K562 (cell line): ENCODE measurements around the gene OR12D2. TPM values are rescaled to one million over a fixed set of nuclear protein-coding genes. Genes with fewer than 3 reads are reported as not detected.

ENCODE experiments used
- ATAC-seq: fragments of 200-7000 bp; cut with Tn5 transposase; 3 replicates; pipeline ENCODE4 v1.9.1; 2020; ENCODE audit warnings: moderate library complexity
- BruUV-seq: library from RNA; stranded (reverse); fragments of 400-500 nt; replicated peaks from 2 replicates; lab custom pipeline; 2021; lab: Mats Ljungman, UMichigan
- CTCF ChIA-PET: fragments of 300-600 bp; formaldehyde crosslinking; extraction: SDS; loops from one replicate; lab custom pipeline; 2021; ENCODE audit warnings: low intra/inter-chr PET ratio; lab: Yijun Ruan, JAX
- POLR2A ChIA-PET: fragments of 300-600, 350-650 bp; sonication (Branson Sonifier 250); formaldehyde crosslinking; extraction: SDS; loops from one replicate; lab custom pipeline; 2021; ENCODE audit warnings: antibody characterized with exemption, inconsistent platforms; lab: Yijun Ruan, JAX
- DNase-seq, 4 experiments: peaks; one replicate each; pipeline versions ENCODE4 v3.0.0 to v3.0.0-alpha.2; 2011 to 2018; ENCODE audit warnings: low spot score in 3 of 4, mixed read lengths in 3 of 4; ENCODE audit errors: extremely low read depth in 1 of 4
- FAIRE-seq: peaks from 2 replicates; lab custom pipeline; 2011; peaks lifted over from hg19 to GRCh38; lab: Jason Lieb, UNC
- H2AFZ ChIP-seq: 2 replicates; pipeline ENCODE4 v1.6.0; 2011; ENCODE audit warnings: low read depth, low read length, control low read depth, inconsistent platforms
- H3K27ac ChIP-seq: fragments of 200-600 bp; 3 replicates; pipeline ENCODE4 v1.8.0; 2011; ENCODE audit warnings: low read depth, mild to moderate bottlenecking, control low read depth, inconsistent platforms, low read length, moderate library complexity, mixed read lengths; ENCODE audit errors: extremely low read depth
- H3K27me3 ChIP-seq, 2 experiments: fragments of 300-600 bp in 1 of 2; 2 replicates in 1 of 2; 3 replicates in 1 of 2; pipeline versions ENCODE4 v1.6.0 to v1.8.0; 2011; ENCODE audit warnings: inconsistent platforms in 2 of 2, low read length in 2 of 2, mild to moderate bottlenecking in 1 of 2, mixed read lengths in 1 of 2, moderate library complexity in 1 of 2; ENCODE audit not compliant: control insufficient read depth in 2 of 2, insufficient read depth in 2 of 2
- H3K36me3 ChIP-seq: fragments of 300-600 bp; 3 replicates; pipeline ENCODE4 v1.8.0; 2011; ENCODE audit warnings: mild to moderate bottlenecking, low read length, inconsistent platforms; ENCODE audit not compliant: control insufficient read depth, insufficient read depth
- H3K4me1 ChIP-seq, 2 experiments: fragments of 200-600 bp in 1 of 2; replicated peaks in 1 of 2; 2 replicates in 1 of 2; 3 replicates in 1 of 2; pipeline versions ENCODE4 v1.5.1 to v1.8.0; 2011; ENCODE audit warnings: inconsistent platforms in 2 of 2, low read length in 2 of 2, mild to moderate bottlenecking in 1 of 2, mixed read lengths in 1 of 2, moderate library complexity in 1 of 2; ENCODE audit not compliant: control insufficient read depth in 2 of 2, insufficient read depth in 2 of 2
- H3K4me2 ChIP-seq: 2 replicates; pipeline ENCODE4 v1.6.1; 2011; ENCODE audit warnings: low read length, control low read depth, inconsistent platforms, mixed read lengths; ENCODE audit not compliant: insufficient read depth
- H3K4me3 ChIP-seq: fragments of 200-600 bp; sonication (generic), shearing (Covaris generic); 2 replicates; pipeline ENCODE4 v1.5.1; 2016; ENCODE audit warnings: control low read depth, inconsistent platforms
- H3K79me2 ChIP-seq: fragments of 200-600 bp; 3 replicates; pipeline ENCODE4 v1.8.0; 2011; ENCODE audit warnings: low read length, inconsistent platforms; ENCODE audit not compliant: control insufficient read depth, insufficient read depth
- H3K9ac ChIP-seq, 2 experiments: 2 replicates each; pipeline versions ENCODE4 v1.6.0 to v1.6.1; 2011; ENCODE audit warnings: low read depth in 2 of 2, low read length in 2 of 2, control low read depth in 1 of 2, inconsistent platforms in 1 of 2, mild to moderate bottlenecking in 1 of 2, mixed read lengths in 1 of 2; ENCODE audit not compliant: insufficient read depth in 1 of 2
- H3K9me1 ChIP-seq: one replicate; pipeline ENCODE4 v1.6.0; 2011; ENCODE audit warnings: inconsistent platforms, mild to moderate bottlenecking, low read length, moderate library complexity; ENCODE audit not compliant: control insufficient read depth, insufficient read depth
- H3K9me3 ChIP-seq: replicated peaks from 2 replicates; pipeline ENCODE4 v1.5.1; 2011; ENCODE audit warnings: low read depth, low read length, inconsistent platforms; ENCODE audit not compliant: control insufficient read depth, insufficient read depth
- H4K20me1 ChIP-seq: replicated peaks from 2 replicates; pipeline ENCODE4 v1.6.1; 2011; ENCODE audit warnings: low read length, inconsistent platforms, mixed read lengths; ENCODE audit not compliant: control insufficient read depth, insufficient read depth
- ID3 ChIP-seq, 2 experiments: fragments of 250-450 bp in 1 of 2; fragments of 450-650 bp in 1 of 2; sonication (Bioruptor Pico) in 1 of 2; IDR thresholded peaks; 2 replicates each; pipeline versions ENCODE4 v1.6.1 to v1.8.0; 2016 to 2021; ENCODE audit warnings: mild to moderate bottlenecking in 2 of 2, moderate library complexity in 2 of 2, missing compliant biosample characterization in 1 of 2, missing genetic modification characterization in 1 of 2
- IRF9 ChIP-seq: fragments of 450-650 bp; IDR thresholded peaks from 2 replicates; pipeline ENCODE4 v1.6.1; 2016; ENCODE audit warnings: missing biosample characterization, missing genetic modification characterization
- KHSRP ChIP-seq: fragments of 450-650 bp; IDR thresholded peaks from 2 replicates; pipeline ENCODE4 v1.6.1; 2017
- PHB2 ChIP-seq: fragments of 450-650 bp; IDR thresholded peaks from 2 replicates; pipeline ENCODE4 v1.6.1; 2017; ENCODE audit warnings: low read depth
- ZBTB40 ChIP-seq, 2 experiments: fragments of 450-650 bp in 1 of 2; sonication (generic) in 1 of 2; formaldehyde crosslinking in 1 of 2; IDR thresholded peaks; 2 replicates each; pipeline versions ENCODE4 v1.7.1 to v1.9.0; 2016 to 2022; ENCODE audit warnings: inconsistent platforms in 1 of 2, mild to moderate bottlenecking in 1 of 2, missing genetic modification reagents in 1 of 2
- ZNF124 ChIP-seq: sonication (generic); formaldehyde crosslinking; IDR thresholded peaks from 2 replicates; pipeline ENCODE4 v1.8.1; 2022; ENCODE audit warnings: missing genetic modification reagents
- ZZZ3 ChIP-seq: fragments of 450-650 bp; IDR thresholded peaks from 2 replicates; pipeline ENCODE4 v1.6.1; 2016; ENCODE audit warnings: antibody characterized with exemption, mild to moderate bottlenecking, moderate library complexity
- WGBS: fragments of 100-300 bp; shearing (Covaris generic); methylation state at CpG from one replicate; pipeline ENCODE4 v1.1.6; 2016; ENCODE audit warnings: low coverage, mixed read lengths; ENCODE audit not compliant: insufficient coverage; ENCODE audit errors: missing lambda C conversion rate; 5-methylcytosine and 5-hydroxymethylcytosine counted together
- in situ Hi-C: fragments of 300-500 bp; cut with MboI; formaldehyde crosslinking; loops from 4 replicates; pipeline ENCODE4 v1.15.0; 2018; ENCODE audit warnings: inconsistent platforms, mixed read lengths
- intact Hi-C: fragments of 100-400 bp; cut with micrococcal nuclease; formaldehyde crosslinking; loops from 2 replicates; pipeline ENCODE4 v1.14.2; 2022
- polyA plus RNA-seq, 8 experiments: library from polyadenylated mRNA; depleted of rRNA in 4 of 8; stranded (reverse) in 5 of 8; unstranded in 3 of 8; fragments of >200 nt; fragmentation: Nextera tagmentation in 2 of 8; fragmentation: Illumina TruSeq in 1 of 8; extraction: Ambion mirVana in 2 of 8; extraction: Trizol in 1 of 8; gene quantifications; 2 replicates each; pipeline versions ENCODE4 v1.2.1 to v1.2.3, GENCODE V29; 2011 to 2014; ENCODE audit warnings: inconsistent platforms in 1 of 8, missing spikeins in 1 of 8
- total RNA-seq, 7 experiments: library from RNA; depleted of rRNA in 6 of 7; stranded (reverse); fragments of >200 nt in 6 of 7; fragmentation: Illumina TruSeq in 2 of 7; extraction: Trizol in 2 of 7; gene quantifications; 2 replicates each; pipeline versions ENCODE4 v1.2.1 to v1.2.3, GENCODE V29; 2011 to 2021; ENCODE audit warnings: low replicate concordance in 1 of 7
- TF ChIP-seq, protein P1 (sequence below): fragments of 250-450 bp; sonication (Bioruptor Pico); IDR thresholded peaks from 2 replicates; pipeline ENCODE4 v1.9.0; 2021; ENCODE audit warnings: mild to moderate bottlenecking

Gene OR12D2
- total and polyA plus RNA-seq, 9 of the 15 experiments (the other 6 are each of a cell fraction or from before 2014, with no cell fraction given): not detected

- intact Hi-C loops: no loop called here
- H3K9me3 ChIP-seq: no peaks in the 10 kb centered on the region
- H3K27me3 ChIP-seq: peaks cover 0 to 6% of the 10 kb centered on the region in 2 experiments; a peak in 2 of 5 replicates
- H3K4me1 ChIP-seq: no peaks in the 10 kb centered on the region
- no TSS peak for BruUV-seq
- H3K36me3 ChIP-seq: no peaks in the 10 kb centered on the region
- no peaks in the 10 kb centered on the region for H3K9me1 ChIP-seq
- DNase-seq: no peak
- no peak overlapping the region for H3K9ac ChIP-seq
- TF ChIP-seq ZBTB40 (IDR thresholded peaks at IDR 0.05) (no peak), ZBTB40 (CRISPR knock-in tag; IDR thresholded peaks at IDR 0.05) (no peak), KHSRP (no peak), PHB2 (no peak), IRF9 (tag) (no peak), ID3 (CRISPR knock-in tag; IDR thresholded peaks at IDR 0.05) (no peak), ID3 (tag; IDR thresholded peaks at IDR 0.05) (no peak), ZNF124 (CRISPR knock-in tag) (no peak), ZZZ3 (no peak)
- TF ChIP-seq, protein P1, sequence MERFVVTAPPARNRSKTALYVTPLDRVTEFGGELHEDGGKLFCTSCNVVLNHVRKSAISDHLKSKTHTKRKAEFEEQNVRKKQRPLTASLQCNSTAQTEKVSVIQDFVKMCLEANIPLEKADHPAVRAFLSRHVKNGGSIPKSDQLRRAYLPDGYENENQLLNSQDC (CRISPR knock-in tag): no peak
- ATAC-seq: no peak
- CTCF ChIA-PET: no interaction called here
- H3K4me3 ChIP-seq: no peak overlapping the region
- no peak overlapping the region for H2AFZ ChIP-seq
- POLR2A ChIA-PET: no interaction called here
- FAIRE-seq: no peak
- 1% methylated on average over 3 of the region's 3 CpGs for WGBS
- H3K79me2 ChIP-seq: no peaks in the 10 kb centered on the region
- in situ Hi-C loops: no loop called here
- H4K20me1 ChIP-seq: no peaks in the 10 kb centered on the region
- H3K27ac ChIP-seq: no peak overlapping the region
- H3K4me2 ChIP-seq: no peak overlapping the region
These were observed 24.1 kb downstream of the OR12D2 start for GRCh38 chr6:29419516-29419915.
